Measurements from ENCODE around the gene CEL. TPM values are rescaled to one million over a fixed set of nuclear protein-coding genes. Genes with fewer than 3 reads are reported as not detected.

Gene CEL
- total RNA-seq, 2 donors from 2014 or later: 0.94 to 1.9 TPM

DNA sequence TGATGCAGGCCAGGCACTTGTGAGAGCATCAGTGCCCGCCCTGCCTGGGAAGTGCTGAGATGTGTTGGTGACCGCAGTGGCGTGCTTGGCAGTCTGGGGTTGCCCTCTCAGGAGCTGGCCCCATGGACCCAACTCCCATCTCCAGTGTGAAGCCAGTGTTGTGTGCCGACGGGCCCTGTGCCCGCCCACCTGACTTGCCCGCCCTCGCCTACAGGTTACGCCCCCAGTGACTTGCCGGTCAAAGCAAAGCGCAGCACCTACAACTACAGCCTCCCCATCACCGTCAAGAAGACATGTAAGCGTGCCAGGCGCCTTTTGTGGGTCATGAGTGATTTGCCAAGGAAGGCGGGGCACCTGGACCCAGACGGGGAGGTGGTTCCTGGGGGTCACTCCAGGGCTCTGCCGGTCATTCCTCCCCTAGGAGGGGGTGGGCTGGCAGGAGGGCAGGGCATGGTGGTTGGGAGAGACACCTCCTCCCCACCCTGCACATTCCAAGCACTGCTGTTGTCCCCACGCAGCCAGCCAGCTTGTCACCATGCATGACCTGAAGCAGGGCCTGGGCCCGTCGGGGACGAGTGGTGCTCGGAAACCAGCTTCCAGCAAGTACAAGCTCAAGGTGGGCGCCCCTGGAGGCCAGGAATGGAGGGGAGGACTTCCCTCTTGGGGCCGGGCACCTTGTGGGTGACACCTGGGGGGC lies 7.4 kb upstream of the CEL start:
- Histone ChIP-seq H3K27me3 (no peaks in the 10 kb centered on the region), H3K27ac (peak overlapping the region; percentile 86 to 93), H3K36me3 (peaks cover 68% of the 10 kb centered on the region), H3K9me3 (no peaks in the 10 kb centered on the region), H3K4me1 (peaks cover 0 to 21% of the 10 kb centered on the region in 2 donors), H3K4me3 (no peak overlapping the region)
- DNase-seq (ENCODE audit: low spot score): no peak
- TF ChIP-seq CTCF (IDR thresholded peaks at IDR 0.05): no peak

DNA sequence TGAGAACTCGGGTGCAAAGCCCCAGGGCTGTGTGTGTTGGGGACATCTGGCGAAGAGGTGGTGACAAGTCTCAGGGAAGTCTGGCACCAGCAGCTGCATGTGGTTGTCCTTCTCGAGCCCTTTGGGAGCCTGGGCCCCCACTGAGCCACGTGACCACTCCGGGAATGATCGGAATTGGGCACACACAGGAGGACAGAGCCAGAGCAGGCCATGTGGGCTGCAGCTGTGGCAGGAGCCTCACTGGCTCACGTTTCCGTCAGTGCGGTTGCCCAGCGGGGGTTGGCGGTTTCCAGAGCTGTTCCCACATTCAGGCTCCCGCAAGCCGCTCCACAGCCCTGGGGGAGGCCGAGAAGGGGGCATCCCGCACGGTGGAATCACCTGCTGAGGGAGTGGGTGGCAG lies 6.8 kb upstream of the CEL start:
- Histone ChIP-seq H3K27ac (peak overlapping the region; percentile 86 to 93), H3K4me3 (no peak overlapping the region), H3K9me3 (no peaks in the 10 kb centered on the region), H3K36me3 (peaks cover 68% of the 10 kb centered on the region), H3K4me1 (peaks cover 0 to 25% of the 10 kb centered on the region in 2 donors), H3K27me3 (no peaks in the 10 kb centered on the region)
- no peak for TF ChIP-seq CTCF (IDR thresholded peaks at IDR 0.05)
- peak; percentile 78 for DNase-seq (ENCODE audit: low spot score)

GRCh38 chr9:133055788-133056420 lies 5.9 kb upstream of the CEL start:
- Histone ChIP-seq H3K9me3 (no peaks in the 10 kb centered on the region), H3K36me3 (peaks cover 60% of the 10 kb centered on the region), H3K4me3 (no peak overlapping the region), H3K27me3 (no peaks in the 10 kb centered on the region), H3K4me1 (peaks cover 0 to 35% of the 10 kb centered on the region in 2 donors), H3K27ac (peak overlapping the region; percentile 86 to 93)
- no peak for TF ChIP-seq CTCF (IDR thresholded peaks at IDR 0.05)
- DNase-seq (ENCODE audit: low spot score): no peak

- Histone ChIP-seq H3K4me1 (peaks cover 0 to 41% of the 10 kb centered on the region in 2 donors), H3K27ac (peak overlapping the region in 1 of 2 donors; percentile 46), H3K4me3 (no peak overlapping the region), H3K36me3 (peaks cover 54% of the 10 kb centered on the region), H3K27me3 (no peaks in the 10 kb centered on the region), H3K9me3 (no peaks in the 10 kb centered on the region)
- TF ChIP-seq CTCF (IDR thresholded peaks at IDR 0.05): no peak
- DNase-seq (ENCODE audit: low spot score): no peak
Measured at GRCh38 chr9:133056533-133056932, 5.2 kb upstream of the CEL start.

DNA sequence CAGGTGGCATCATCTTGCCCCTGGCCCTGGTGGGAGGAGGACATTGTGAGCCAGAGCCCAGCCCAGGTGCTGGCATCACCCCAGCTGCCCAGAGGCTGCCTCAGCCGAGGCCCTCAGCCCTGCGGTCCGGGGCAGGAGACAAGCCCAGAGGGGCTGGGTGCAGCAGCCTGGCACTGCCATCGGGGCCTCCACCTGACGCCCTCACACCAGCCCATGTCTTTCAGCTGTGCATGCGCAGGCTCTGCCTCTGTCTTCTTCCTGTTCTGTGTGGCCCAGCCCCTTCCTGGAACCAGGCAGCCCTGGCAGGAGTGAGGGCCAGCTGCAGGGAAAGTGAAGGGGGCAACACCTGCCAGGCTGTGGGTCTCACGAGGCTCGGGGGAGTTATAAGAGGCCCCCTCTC lies 4.8 kb upstream of the CEL start:
- peak overlapping the region in 1 of 2 donors; percentile 46 for H3K27ac ChIP-seq
- peaks cover 49% of the 10 kb centered on the region for H3K36me3 ChIP-seq
- no peaks in the 10 kb centered on the region for H3K27me3 ChIP-seq
- DNase-seq (ENCODE audit: low spot score): no peak
- peaks cover 0 to 42% of the 10 kb centered on the region in 2 donors for H3K4me1 ChIP-seq
- no peaks in the 10 kb centered on the region for H3K9me3 ChIP-seq
- no peak for TF ChIP-seq CTCF (IDR thresholded peaks at IDR 0.05)
- no peak overlapping the region for H3K4me3 ChIP-seq
